Osteocyte (in vitro differentiated cells): ENCODE results near the gene BTBD8. TPM values are rescaled to one million over a fixed set of nuclear protein-coding genes. Genes with fewer than 3 reads are reported as not detected.

Experiments
- DNase-seq: peaks from one replicate; pipeline ENCODE4 v3.0.0; 2021; ENCODE audit warnings: mixed read lengths; ENCODE audit not compliant: unreplicated experiment; ENCODE audit errors: extremely low spot score
- H3K27ac Mint-ChIP-seq: one replicate; pipeline ENCODE4 v1.8.0; 2021; ENCODE audit warnings: mild to moderate bottlenecking, mixed read lengths; ENCODE audit not compliant: unreplicated experiment
- H3K27me3 Mint-ChIP-seq: one replicate; pipeline ENCODE4 v1.8.0; 2021; ENCODE audit warnings: mixed read lengths; ENCODE audit not compliant: unreplicated experiment
- H3K36me3 Mint-ChIP-seq: one replicate; pipeline ENCODE4 v1.8.0; 2021; ENCODE audit warnings: mixed read lengths; ENCODE audit not compliant: unreplicated experiment
- H3K4me1 Mint-ChIP-seq: one replicate; pipeline ENCODE4 v1.8.0; 2021; ENCODE audit warnings: mixed read lengths; ENCODE audit not compliant: unreplicated experiment
- H3K4me3 Mint-ChIP-seq: one replicate; pipeline ENCODE4 v1.8.0; 2021; ENCODE audit warnings: mild to moderate bottlenecking, moderate library complexity, mixed read lengths; ENCODE audit not compliant: unreplicated experiment
- H3K9me3 Mint-ChIP-seq: one replicate; pipeline ENCODE4 v1.8.0; 2021; ENCODE audit warnings: mixed read lengths; ENCODE audit not compliant: unreplicated experiment
- CTCF ChIP-seq: fragments of 200-600 bp; sonication (generic); IDR thresholded peaks from 2 replicates; pipeline ENCODE4 v1.5.0; 2021; ENCODE audit warnings: antibody characterized with exemption, mild to moderate bottlenecking, moderate library complexity
- total RNA-seq: library from RNA; stranded (reverse); gene quantifications from 2 replicates; pipeline ENCODE4 v1.2.1, GENCODE V29; 2021

BTBD8 gene
- total RNA-seq, 1 donor from 2014 or later, result 2.0 TPM

- DNase-seq, result no peak
- Mint-ChIP-seq H3K4me3 (no peak overlapping the region), H3K36me3 (peaks cover under 1% of the 10 kb centered on the region), H3K27me3 (peaks cover 2% of the 10 kb centered on the region), H3K4me1 (peaks cover 6% of the 10 kb centered on the region), H3K27ac (no peak overlapping the region), H3K9me3 (no peaks in the 10 kb centered on the region)
- TF ChIP-seq CTCF, result no peak
Observed at GRCh38 chr1:92091625-92092024, 11.5 kb downstream of the BTBD8 start.

- Mint-ChIP-seq H3K4me3 (no peak overlapping the region), H3K36me3 (no peaks in the 10 kb centered on the region), H3K27ac (no peak overlapping the region), H3K27me3 (peaks cover 2% of the 10 kb centered on the region), H3K4me1 (no peaks in the 10 kb centered on the region), H3K9me3 (no peaks in the 10 kb centered on the region)
- no peak for TF ChIP-seq CTCF
- DNase-seq, result no peak
Observed at GRCh38 chr1:92094090-92094489, 13.9 kb downstream of the BTBD8 start.

- H3K4me3 Mint-ChIP-seq, result no peak overlapping the region
- no peak for DNase-seq
- no peaks in the 10 kb centered on the region for H3K36me3 Mint-ChIP-seq
- no peaks in the 10 kb centered on the region for H3K4me1 Mint-ChIP-seq
- no peak overlapping the region for H3K27ac Mint-ChIP-seq
- peaks cover 2% of the 10 kb centered on the region for H3K27me3 Mint-ChIP-seq
- no peak for TF ChIP-seq CTCF
- no peaks in the 10 kb centered on the region for H3K9me3 Mint-ChIP-seq
Observed at GRCh38 chr1:92094595-92094994, 14.4 kb downstream of the BTBD8 start.

GRCh38 chr1:92095874-92096273 is 15.7 kb downstream of the BTBD8 start:
- no peak overlapping the region for H3K4me3 Mint-ChIP-seq
- no peak overlapping the region for H3K27ac Mint-ChIP-seq
- DNase-seq, result no peak
- H3K27me3 Mint-ChIP-seq, result peaks cover 2% of the 10 kb centered on the region
- no peaks in the 10 kb centered on the region for H3K36me3 Mint-ChIP-seq
- no peak for TF ChIP-seq CTCF
- H3K9me3 Mint-ChIP-seq, result peaks cover 5% of the 10 kb centered on the region
- H3K4me1 Mint-ChIP-seq, result no peaks in the 10 kb centered on the region

GRCh38 chr1:92096317-92096716 is 16.2 kb downstream of the BTBD8 start:
- Mint-ChIP-seq H3K27ac (no peak overlapping the region), H3K9me3 (peaks cover 5% of the 10 kb centered on the region), H3K4me3 (no peak overlapping the region), H3K36me3 (no peaks in the 10 kb centered on the region), H3K4me1 (no peaks in the 10 kb centered on the region), H3K27me3 (peaks cover 2% of the 10 kb centered on the region)
- no peak for DNase-seq
- TF ChIP-seq CTCF, result no peak
